Measurements from ENCODE around the gene KLHL2.

DNA sequence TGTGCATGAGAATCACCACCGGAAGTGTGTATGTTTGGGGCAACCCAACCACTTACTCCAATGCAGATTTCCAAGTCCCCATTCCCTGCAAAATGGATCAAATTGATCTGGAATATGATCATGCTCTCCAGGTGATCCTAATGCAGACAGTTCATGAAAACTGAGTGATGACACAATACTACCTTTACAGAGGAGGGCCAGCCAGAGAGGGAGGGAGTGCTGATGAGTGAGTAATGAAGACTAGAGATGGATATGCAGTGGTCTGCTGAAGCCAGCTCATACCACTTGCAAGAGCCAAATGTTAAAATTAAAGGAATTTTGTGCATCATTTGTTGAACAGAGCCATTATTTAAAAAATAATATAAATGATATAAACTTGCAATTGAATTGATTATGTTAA, 161.2 kb downstream of the KLHL2 start:
- TF ChIP-seq, protein P1, sequence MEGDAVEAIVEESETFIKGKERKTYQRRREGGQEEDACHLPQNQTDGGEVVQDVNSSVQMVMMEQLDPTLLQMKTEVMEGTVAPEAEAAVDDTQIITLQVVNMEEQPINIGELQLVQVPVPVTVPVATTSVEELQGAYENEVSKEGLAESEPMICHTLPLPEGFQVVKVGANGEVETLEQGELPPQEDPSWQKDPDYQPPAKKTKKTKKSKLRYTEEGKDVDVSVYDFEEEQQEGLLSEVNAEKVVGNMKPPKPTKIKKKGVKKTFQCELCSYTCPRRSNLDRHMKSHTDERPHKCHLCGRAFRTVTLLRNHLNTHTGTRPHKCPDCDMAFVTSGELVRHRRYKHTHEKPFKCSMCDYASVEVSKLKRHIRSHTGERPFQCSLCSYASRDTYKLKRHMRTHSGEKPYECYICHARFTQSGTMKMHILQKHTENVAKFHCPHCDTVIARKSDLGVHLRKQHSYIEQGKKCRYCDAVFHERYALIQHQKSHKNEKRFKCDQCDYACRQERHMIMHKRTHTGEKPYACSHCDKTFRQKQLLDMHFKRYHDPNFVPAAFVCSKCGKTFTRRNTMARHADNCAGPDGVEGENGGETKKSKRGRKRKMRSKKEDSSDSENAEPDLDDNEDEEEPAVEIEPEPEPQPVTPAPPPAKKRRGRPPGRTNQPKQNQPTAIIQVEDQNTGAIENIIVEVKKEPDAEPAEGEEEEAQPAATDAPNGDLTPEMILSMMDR (IDR thresholded peaks at IDR 0.05) = no peak
- TF ChIP-seq EZH2phosphoT487 (IDR thresholded peaks at IDR 0.05) = no peak
